ENCODE measurements around the gene SLC25A51. TPM values are rescaled to one million over a fixed set of nuclear protein-coding genes. Genes with fewer than 3 reads are reported as not detected.

The SLC25A51 gene
- total RNA-seq, 5 donors from 2014 or later (not counting 1 experiment from before 2014, with no cell fraction given): 19.7 to 37.6 (median 32.4) TPM

GRCh38 chr9:37920471-37921167 lies 16.7 kb upstream of the SLC25A51 start:
- H3K4me3 ChIP-seq (ENCODE audit: control insufficient read depth in 1 of 2, extremely low read depth in 1 of 2, low read length in 1 of 2): no peak overlapping the region
- Mint-ChIP-seq H3K4me3 (no peak overlapping the region), H3K36me3 (no peaks in the 10 kb centered on the region), H3K9me3 (no peaks in the 10 kb centered on the region), H3K27me3 (peaks cover 0 to 2% of the 10 kb centered on the region in 2 donors), H3K27ac (no peak overlapping the region), H3K4me1 (no peaks in the 10 kb centered on the region)
- H3K27ac ChIP-seq (ENCODE audit: low read length): no peak overlapping the region
- CTCF ChIA-PET: no interaction called here
- H3K4me1 ChIP-seq (ENCODE audit: control insufficient read depth in 1 of 2, extremely low read depth in 1 of 2, insufficient read depth in 2 of 2, low read length in 2 of 2): peaks cover 0 to 2% of the 10 kb centered on the region in 2 experiments
- ATAC-seq (replicated peaks in 1 of 4): peak in 3 of 4 experiments; percentile 34 to 63 (median 59)
- peaks cover 0 to 5% of the 10 kb centered on the region in 2 experiments for H3K27me3 ChIP-seq (replicated peaks in 1 of 2; ENCODE audit: control insufficient read depth in 2 of 2, extremely low read depth in 1 of 2, insufficient read depth in 2 of 2, low read length in 1 of 2)
- no peaks in the 10 kb centered on the region for H3K36me3 ChIP-seq (ENCODE audit: control insufficient read depth in 2 of 2, extremely low read depth in 1 of 2, insufficient read depth in 1 of 2, low read length in 1 of 2)
- 85% methylated on average over 5 of the region's 5 CpGs for WGBS (ENCODE audit: insufficient coverage)
- POLR2A ChIA-PET: interaction anchor here in 1 of 2 donors (0.5 kb wide), 1 partner anchor 91 kb away, joined by 4 read pairs; no protein-coding TSS in a partner anchor
- peak in 3 of 35 experiments; percentile 8 to 16 (median 13) for DNase-seq
- no peaks in the 10 kb centered on the region for H3K9me3 ChIP-seq

GRCh38 chr9:37919956-37920335 lies 16.0 kb upstream of the SLC25A51 start:
- Histone ChIP-seq H3K4me1 (ENCODE audit: control insufficient read depth in 1 of 2, extremely low read depth in 1 of 2, insufficient read depth in 2 of 2, low read length in 2 of 2) (peaks cover 0 to 2% of the 10 kb centered on the region in 2 experiments), H3K27ac (ENCODE audit: low read length) (no peak overlapping the region), H3K27me3 (replicated peaks in 1 of 2; ENCODE audit: control insufficient read depth in 2 of 2, extremely low read depth in 1 of 2, insufficient read depth in 2 of 2, low read length in 1 of 2) (peaks cover 0 to 5% of the 10 kb centered on the region in 2 experiments), H3K4me3 (ENCODE audit: control insufficient read depth in 1 of 2, extremely low read depth in 1 of 2, low read length in 1 of 2) (no peak overlapping the region), H3K36me3 (ENCODE audit: control insufficient read depth in 2 of 2, extremely low read depth in 1 of 2, insufficient read depth in 1 of 2, low read length in 1 of 2) (no peaks in the 10 kb centered on the region), H3K9me3 (no peaks in the 10 kb centered on the region)
- CTCF ChIA-PET: no interaction called here
- no peak overlapping the region for H3K27ac Mint-ChIP-seq
- DNase-seq: no peak
- no peaks in the 10 kb centered on the region for H3K9me3 Mint-ChIP-seq
- no peaks in the 10 kb centered on the region for H3K4me1 Mint-ChIP-seq
- no peak for ATAC-seq (replicated peaks in 1 of 4)
- 98% methylated on average over 4 of the region's 6 CpGs for WGBS (ENCODE audit: insufficient coverage)
- peaks cover 0 to 2% of the 10 kb centered on the region in 2 donors for H3K27me3 Mint-ChIP-seq
- POLR2A ChIA-PET: no interaction called here
- no peak overlapping the region for H3K4me3 Mint-ChIP-seq
- no peaks in the 10 kb centered on the region for H3K36me3 Mint-ChIP-seq

GRCh38 chr9:37919246-37919955 lies 15.5 kb upstream of the SLC25A51 start:
- POLR2A ChIA-PET: no interaction called here
- H3K27ac Mint-ChIP-seq: no peak overlapping the region
- CTCF ChIA-PET: interaction anchor here in 1 of 2 donors (0.5 kb wide), 1 partner anchor 177 kb away, joined by 6 read pairs; no protein-coding TSS in a partner anchor

GRCh38 chr9:37918665-37919170 lies 14.8 kb upstream of the SLC25A51 start:
- peaks cover 0 to 2% of the 10 kb centered on the region in 2 experiments for H3K4me1 ChIP-seq (ENCODE audit: control insufficient read depth in 1 of 2, extremely low read depth in 1 of 2, insufficient read depth in 2 of 2, low read length in 2 of 2)
- ATAC-seq (replicated peaks in 1 of 4) (no peak), DNase-seq (no peak)
- CTCF ChIA-PET: interaction anchor here in 1 of 2 donors (0.5 kb wide), 1 partner anchor 178 kb away, joined by 6 read pairs; no protein-coding TSS in a partner anchor
- WGBS (ENCODE audit: insufficient coverage): 78% methylated on average over 4 of the region's 6 CpGs
- no peaks in the 10 kb centered on the region for H3K9me3 Mint-ChIP-seq
- POLR2A ChIA-PET: no interaction called here
- H3K36me3 ChIP-seq (ENCODE audit: control insufficient read depth in 2 of 2, extremely low read depth in 1 of 2, insufficient read depth in 1 of 2, low read length in 1 of 2): no peaks in the 10 kb centered on the region
- H3K27me3 Mint-ChIP-seq: peaks cover 0 to 2% of the 10 kb centered on the region in 2 donors
- no peak overlapping the region for H3K27ac Mint-ChIP-seq
- H3K9me3 ChIP-seq: no peaks in the 10 kb centered on the region
- no peaks in the 10 kb centered on the region for H3K4me1 Mint-ChIP-seq
- no peaks in the 10 kb centered on the region for H3K36me3 Mint-ChIP-seq
- no peak overlapping the region for H3K27ac ChIP-seq (ENCODE audit: low read length)
- peaks cover 0 to 7% of the 10 kb centered on the region in 2 experiments for H3K27me3 ChIP-seq (replicated peaks in 1 of 2; ENCODE audit: control insufficient read depth in 2 of 2, extremely low read depth in 1 of 2, insufficient read depth in 2 of 2, low read length in 1 of 2)
- no peak overlapping the region for H3K4me3 ChIP-seq (ENCODE audit: control insufficient read depth in 1 of 2, extremely low read depth in 1 of 2, low read length in 1 of 2)
- no peak overlapping the region for H3K4me3 Mint-ChIP-seq

More at GRCh38 chr9:37919246-37919955, 15.5 kb upstream of the SLC25A51 start:
- Mint-ChIP-seq H3K4me1 (no peaks in the 10 kb centered on the region), H3K36me3 (no peaks in the 10 kb centered on the region), H3K9me3 (no peaks in the 10 kb centered on the region), H3K27me3 (peaks cover 0 to 2% of the 10 kb centered on the region in 2 donors), H3K4me3 (no peak overlapping the region)
- Histone ChIP-seq H3K36me3 (ENCODE audit: control insufficient read depth in 2 of 2, extremely low read depth in 1 of 2, insufficient read depth in 1 of 2, low read length in 1 of 2) (no peaks in the 10 kb centered on the region), H3K4me1 (ENCODE audit: control insufficient read depth in 1 of 2, extremely low read depth in 1 of 2, insufficient read depth in 2 of 2, low read length in 2 of 2) (peaks cover 0 to 2% of the 10 kb centered on the region in 2 experiments), H3K27ac (ENCODE audit: low read length) (no peak overlapping the region), H3K9me3 (no peaks in the 10 kb centered on the region), H3K4me3 (ENCODE audit: control insufficient read depth in 1 of 2, extremely low read depth in 1 of 2, low read length in 1 of 2) (no peak overlapping the region), H3K27me3 (replicated peaks in 1 of 2; ENCODE audit: control insufficient read depth in 2 of 2, extremely low read depth in 1 of 2, insufficient read depth in 2 of 2, low read length in 1 of 2) (peaks cover 0 to 5% of the 10 kb centered on the region in 2 experiments)
- WGBS (ENCODE audit: insufficient coverage): 83% methylated on average over 6 of the region's 16 CpGs
- DNase-seq (no peak), ATAC-seq (replicated peaks in 1 of 4) (no peak)

- CTCF ChIA-PET: no interaction called here
- DNase-seq (no peak), ATAC-seq (replicated peaks in 1 of 4) (no peak)
- no peaks in the 10 kb centered on the region for H3K36me3 ChIP-seq (ENCODE audit: control insufficient read depth in 2 of 2, extremely low read depth in 1 of 2, insufficient read depth in 1 of 2, low read length in 1 of 2)
- H3K27ac ChIP-seq (ENCODE audit: low read length): no peak overlapping the region
- peaks cover 0 to 10% of the 10 kb centered on the region in 2 experiments for H3K27me3 ChIP-seq (replicated peaks in 1 of 2; ENCODE audit: control insufficient read depth in 2 of 2, extremely low read depth in 1 of 2, insufficient read depth in 2 of 2, low read length in 1 of 2)
- Mint-ChIP-seq H3K36me3 (no peaks in the 10 kb centered on the region), H3K4me1 (peaks cover 0 to 2% (median 0%) of the 10 kb centered on the region in 3 donors), H3K4me3 (no peak overlapping the region), H3K27ac (no peak overlapping the region), H3K27me3 (peaks cover 0 to 2% of the 10 kb centered on the region in 2 donors), H3K9me3 (no peaks in the 10 kb centered on the region)
- POLR2A ChIA-PET: no interaction called here
- H3K4me3 ChIP-seq (ENCODE audit: control insufficient read depth in 1 of 2, extremely low read depth in 1 of 2, low read length in 1 of 2): no peak overlapping the region
- peaks cover 0 to 2% of the 10 kb centered on the region in 2 experiments for H3K4me1 ChIP-seq (ENCODE audit: control insufficient read depth in 1 of 2, extremely low read depth in 1 of 2, insufficient read depth in 2 of 2, low read length in 2 of 2)
- no peaks in the 10 kb centered on the region for H3K9me3 ChIP-seq
- 74% methylated on average over 19 of the region's 21 CpGs for WGBS (ENCODE audit: insufficient coverage)
These were observed 14.1 kb upstream of the SLC25A51 start for GRCh38 chr9:37917801-37918664.

- Mint-ChIP-seq H3K9me3 (no peaks in the 10 kb centered on the region), H3K27ac (no peak overlapping the region), H3K4me1 (peaks cover 0 to 2% (median 0%) of the 10 kb centered on the region in 3 donors), H3K27me3 (peaks cover 0 to 2% of the 10 kb centered on the region in 2 donors), H3K36me3 (no peaks in the 10 kb centered on the region), H3K4me3 (no peak overlapping the region)
- Histone ChIP-seq H3K36me3 (ENCODE audit: control insufficient read depth in 2 of 2, extremely low read depth in 1 of 2, insufficient read depth in 1 of 2, low read length in 1 of 2) (no peaks in the 10 kb centered on the region), H3K27me3 (replicated peaks in 1 of 2; ENCODE audit: control insufficient read depth in 2 of 2, extremely low read depth in 1 of 2, insufficient read depth in 2 of 2, low read length in 1 of 2) (peaks cover 0 to 6% of the 10 kb centered on the region in 2 experiments), H3K27ac (ENCODE audit: low read length) (no peak overlapping the region), H3K4me1 (ENCODE audit: control insufficient read depth in 1 of 2, extremely low read depth in 1 of 2, insufficient read depth in 2 of 2, low read length in 2 of 2) (peaks cover 0 to 2% of the 10 kb centered on the region in 2 experiments), H3K9me3 (no peaks in the 10 kb centered on the region), H3K4me3 (ENCODE audit: control insufficient read depth in 1 of 2, extremely low read depth in 1 of 2, low read length in 1 of 2) (no peak overlapping the region)
- no peak for DNase-seq
- WGBS (ENCODE audit: insufficient coverage): 74% methylated on average over 6 of the region's 8 CpGs
- CTCF ChIA-PET: interaction anchor here in 1 of 2 donors (0.5 kb wide), 1 partner anchor 206 kb away, joined by 3 read pairs; no protein-coding TSS in a partner anchor
- ATAC-seq (replicated peaks in 1 of 4): no peak
- POLR2A ChIA-PET: no interaction called here
These were observed 13.4 kb upstream of the SLC25A51 start for GRCh38 chr9:37917313-37917731.
